Measurements from ENCODE around the gene PCDHGA11. TPM values are rescaled to one million over a fixed set of nuclear protein-coding genes. Genes with fewer than 3 reads are reported as not detected.

PCDHGA11 gene
- total and polyA plus RNA-seq, 2 of the 4 experiments (the other 2 are of a cell fraction): 5.4 to 6.9 TPM

- Histone ChIP-seq H3K14ac (replicated peaks; ENCODE audit: low read depth, low read length) (no peak overlapping the region), H2BK20ac (ENCODE audit: low read depth, low read length) (no peak overlapping the region), H3K56ac (ENCODE audit: extremely low read depth, insufficient read depth, low read length) (no peak overlapping the region), H3K4me1 (ENCODE audit: control insufficient read depth, insufficient read depth, low read length) (peaks cover 2% of the 10 kb centered on the region; the same call in 1 of the 2 replicates), H2AK5ac (ENCODE audit: low read depth, low read length) (no peak overlapping the region), H4K8ac (ENCODE audit: low read depth in 2 of 2, low read length in 2 of 2) (no peak overlapping the region), H2AK9ac (replicated peaks; ENCODE audit: low read depth, low read length, poor library complexity) (no peak overlapping the region), H4K5ac (ENCODE audit: low read depth, low read length) (no peak overlapping the region), H4K91ac (ENCODE audit: insufficient read depth, low read depth, low read length) (no peak overlapping the region), H3K18ac (ENCODE audit: low read depth, low read length) (no peak overlapping the region), H2BK15ac (ENCODE audit: low read depth, low read length) (no peak overlapping the region), H3K79me1 (ENCODE audit: low read depth in 1 of 2, low read length in 2 of 2) (peaks cover 28 to 33% of the 10 kb centered on the region in 2 experiments), H2BK120ac (ENCODE audit: low read depth, low read length) (no peak overlapping the region), H3K27me3 (ENCODE audit: control insufficient read depth, insufficient read depth, low read length) (no peaks in the 10 kb centered on the region), H4K20me1 (ENCODE audit: insufficient read depth, low read length) (no peaks in the 10 kb centered on the region), H3K4me2 (ENCODE audit: low read depth, low read length) (no peak overlapping the region), H3K9ac (ENCODE audit: low read depth, low read length) (no peak overlapping the region), H3K4ac (ENCODE audit: low read depth, low read length) (no peak overlapping the region), H3K27ac (ENCODE audit: insufficient read depth, low read length) (no peak overlapping the region), H3K36me3 (ENCODE audit: control insufficient read depth, insufficient read depth, low read length) (peaks cover 11% of the 10 kb centered on the region), H3K4me3 (ENCODE audit: insufficient read depth, low read depth, low read length) (no peak overlapping the region), H3K23ac (ENCODE audit: low read depth, low read length) (no peak overlapping the region), H2AFZ (replicated peaks; ENCODE audit: low read length, poor library complexity) (no peak overlapping the region), H2BK5ac (ENCODE audit: low read depth, low read length, poor library complexity, severe bottlenecking) (no peak overlapping the region), H3K9me1 (ENCODE audit: insufficient read depth, low read length) (no peaks in the 10 kb centered on the region), H3K9me3 (ENCODE audit: control insufficient read depth, insufficient read depth, low read length) (peaks cover 10% of the 10 kb centered on the region; the same call in 1 of the 2 replicates)
- WGBS, 2 experiments (ENCODE audit: extremely low coverage in 2 of 2, insufficient read length in 1 of 2): 93% methylated on average over 3 of the region's 9 CpGs; no CpG with 5 or more reads in 1 of the 2 experiments
- ChIA-PET POLR2A (ENCODE audit: unreplicated experiment) (no interaction called here), CTCF (interaction anchor here (0.8 kb wide), 1 partner anchor 10 kb away, joined by 3 read pairs; the partner anchor contains the start of gene PCDHGA12)
- TF ChIP-seq SMC3 (IDR thresholded peaks at IDR 0.05; ENCODE audit: low read depth, low read length) (no peak), NFE2L2 (IDR thresholded peaks at IDR 0.05; ENCODE audit: low read depth, low read length) (no peak), MAFK (IDR thresholded peaks at IDR 0.05; ENCODE audit: low read depth, low read length) (no peak), USF2 (IDR thresholded peaks at IDR 0.05; ENCODE audit: low read depth, low read length) (no peak), MXI1 (IDR thresholded peaks at IDR 0.05; ENCODE audit: borderline replicate concordance, low read depth, low read length) (no peak), FOS (IDR thresholded peaks at IDR 0.05; ENCODE audit: low read depth, low read length) (no peak), CHD1 (IDR thresholded peaks at IDR 0.05; ENCODE audit: low read depth, low read length) (no peak), RAD21 (IDR thresholded peaks at IDR 0.05; ENCODE audit: low read length) (no peak), CTCF (conservative IDR thresholded peaks at IDR 0.05; ENCODE audit: low read depth, low read length) (no peak), RCOR1 (IDR thresholded peaks at IDR 0.05; ENCODE audit: insufficient replicate concordance, low read length) (no peak), ELK1 (IDR thresholded peaks at IDR 0.05; ENCODE audit: borderline replicate concordance, low read depth, low read length) (no peak), CEBPB (IDR thresholded peaks at IDR 0.05; ENCODE audit: low read depth, low read length) (no peak), RFX5 (IDR thresholded peaks at IDR 0.05; ENCODE audit: low read depth, low read length) (no peak), BHLHE40 (IDR thresholded peaks at IDR 0.05; ENCODE audit: low read depth, low read length) (no peak), POLR2A (IDR thresholded peaks at IDR 0.05; ENCODE audit: low read depth, low read length) (no peak)
- BruUV-seq (replicated peaks): no TSS peak
- in situ Hi-C loops (cut with MboI; ENCODE audit: low sequenced_read_pairs): no loop called here
- intact Hi-C loops (cut with micrococcal nuclease): no loop called here
- DNase-seq (no peak), ATAC-seq (ENCODE audit: low read depth) (no peak)
- dilution Hi-C loops (cut with HindIII; ENCODE audit: low sequenced_read_pairs, unreplicated experiment): no loop called here
Measured at GRCh38 chr5:141440341-141440740, 19.5 kb downstream of the PCDHGA11 start.
